Retinal pigment epithelial cell (primary cell): ENCODE results near the gene TMEM236.
A peak's percentile ranks its signal among the peaks of the same experiment; 100 is the strongest.

Source experiments
- DNase-seq: peaks from one replicate; pipeline ENCODE4 v3.0.0-alpha.2; 2010; ENCODE audit warnings: low read depth
- H3K4me3 ChIP-seq: 2 replicates; pipeline ENCODE4 v1.5.1; 2011; ENCODE audit warnings: mild to moderate bottlenecking, low read length, control low read depth, moderate library complexity
- CTCF ChIP-seq: conservative IDR thresholded peaks from 2 replicates; pipeline ENCODE4 v1.5.1; 2011; ENCODE audit warnings: low read depth, low read length, control low read depth, inconsistent platforms

TMEM236 gene

GRCh38 chr10:17820943-17821342, 68.9 kb downstream of the TMEM236 start:
- H3K4me3 ChIP-seq = no peak overlapping the region
- DNase-seq = no peak
- no peak for TF ChIP-seq CTCF

- H3K4me3 ChIP-seq = no peak overlapping the region
- no peak for DNase-seq
- TF ChIP-seq CTCF = no peak
Measured at GRCh38 chr10:17821893-17822292, 69.9 kb downstream of the TMEM236 start.

- no peak overlapping the region for H3K4me3 ChIP-seq
- TF ChIP-seq CTCF = no peak
- DNase-seq = no peak
Measured at GRCh38 chr10:17831341-17831740, 79.3 kb downstream of the TMEM236 start.

GRCh38 chr10:17831896-17832295, 79.9 kb downstream of the TMEM236 start:
- no peak overlapping the region for H3K4me3 ChIP-seq
- DNase-seq = no peak
- TF ChIP-seq CTCF = no peak

- no peak for DNase-seq
- H3K4me3 ChIP-seq = no peak overlapping the region
- no peak for TF ChIP-seq CTCF
Measured at GRCh38 chr10:17833656-17834055, 81.7 kb downstream of the TMEM236 start.

GRCh38 chr10:17835688-17836087, 83.7 kb downstream of the TMEM236 start:
- no peak for DNase-seq
- no peak for TF ChIP-seq CTCF
- no peak overlapping the region for H3K4me3 ChIP-seq

- no peak for TF ChIP-seq CTCF
- DNase-seq = peak; percentile 29
- H3K4me3 ChIP-seq = peak overlapping the region; percentile 28
Measured at GRCh38 chr10:17836942-17837341, 84.9 kb downstream of the TMEM236 start.
